HG03521 (cell line): ENCODE data around the gene TMEM212.
"Not testable (repeated sequence)": the region's sequence is repeated elsewhere in the genome, so short reads cannot be mapped to it uniquely, and the experiment has no call there.

Source experiments
- ATAC-seq: cut with Tn5 transposase; IDR thresholded peaks from one replicate; pipeline ENCODE4 v1.9.1; 2021; ENCODE audit warnings: mild to moderate bottlenecking, moderate library complexity; ENCODE audit not compliant: unreplicated experiment

Gene TMEM212

DNA sequence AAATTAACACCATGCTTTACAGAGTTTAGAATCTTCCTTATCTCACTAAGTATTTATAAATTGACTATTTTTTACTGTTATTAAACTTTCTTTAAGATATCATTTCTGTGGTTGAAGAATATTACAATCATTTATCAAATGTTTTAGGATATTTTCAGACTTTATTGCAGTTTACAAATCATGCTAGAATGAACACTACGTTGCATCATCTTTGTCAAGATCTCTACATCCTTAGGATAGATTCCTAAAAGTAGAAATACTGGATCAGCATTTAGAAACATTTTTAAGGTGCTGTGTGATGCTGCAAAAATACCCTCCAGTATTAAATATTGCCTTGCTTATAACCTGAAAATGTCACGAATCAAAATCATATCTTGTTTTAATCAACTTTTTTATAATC, 30.3 kb upstream of the TMEM212 start:
- ATAC-seq = no peak

DNA sequence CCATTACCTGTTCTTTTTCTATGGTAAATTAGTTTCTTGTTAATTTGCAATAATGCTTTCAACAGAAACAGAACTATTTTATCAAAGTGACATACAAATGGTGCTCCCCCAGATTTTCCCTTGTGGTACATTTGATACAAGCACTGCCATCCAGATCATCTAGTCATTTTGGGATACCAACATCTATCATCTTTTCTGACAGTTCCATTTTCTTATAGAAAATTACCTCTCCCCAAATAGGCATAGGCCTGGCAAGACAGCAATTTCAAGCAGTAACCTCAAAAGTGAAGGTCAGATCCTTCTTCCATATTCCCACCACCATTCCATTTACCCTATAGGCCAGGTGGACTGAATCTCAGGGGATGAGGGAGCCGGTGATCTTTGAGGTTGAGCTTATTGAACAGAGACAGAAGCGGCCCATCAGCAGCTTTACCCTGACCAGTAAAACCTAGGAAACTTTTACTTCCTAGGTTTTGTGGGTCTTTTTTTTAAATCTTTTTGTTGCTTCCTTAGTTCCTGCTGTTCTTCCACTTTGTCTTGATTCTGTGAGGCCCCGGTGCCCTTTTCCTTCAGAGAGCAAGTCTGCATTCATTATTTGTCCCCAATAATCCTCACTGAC, 29.8 kb upstream of the TMEM212 start:
- ATAC-seq = no peak

DNA sequence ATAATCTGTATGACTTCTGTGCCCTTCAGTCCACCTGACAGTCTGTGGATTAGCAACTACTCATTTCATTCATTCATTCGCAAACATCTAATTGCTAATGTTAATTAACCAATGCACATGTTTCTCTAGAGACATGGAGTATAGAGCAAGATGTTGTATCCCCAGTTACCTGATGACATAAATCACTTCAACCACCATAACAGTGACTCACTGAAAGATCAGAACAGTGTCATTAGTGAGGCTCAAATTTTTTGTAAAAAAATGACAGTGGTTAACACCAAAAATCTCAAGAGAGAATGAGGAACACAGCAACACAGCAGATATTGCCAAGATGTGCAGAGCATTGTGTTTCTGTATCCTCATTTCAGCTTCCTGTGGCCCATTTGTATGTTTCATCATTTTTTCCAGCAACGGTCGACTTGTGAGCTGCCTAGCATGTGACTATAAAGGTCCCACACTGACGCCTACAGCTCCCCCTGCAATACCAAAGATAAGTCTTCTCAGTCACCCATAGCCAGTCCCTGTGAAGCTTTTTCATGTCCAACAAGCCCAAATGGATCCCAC, 29.2 kb upstream of the TMEM212 start:
- no peak for ATAC-seq

DNA sequence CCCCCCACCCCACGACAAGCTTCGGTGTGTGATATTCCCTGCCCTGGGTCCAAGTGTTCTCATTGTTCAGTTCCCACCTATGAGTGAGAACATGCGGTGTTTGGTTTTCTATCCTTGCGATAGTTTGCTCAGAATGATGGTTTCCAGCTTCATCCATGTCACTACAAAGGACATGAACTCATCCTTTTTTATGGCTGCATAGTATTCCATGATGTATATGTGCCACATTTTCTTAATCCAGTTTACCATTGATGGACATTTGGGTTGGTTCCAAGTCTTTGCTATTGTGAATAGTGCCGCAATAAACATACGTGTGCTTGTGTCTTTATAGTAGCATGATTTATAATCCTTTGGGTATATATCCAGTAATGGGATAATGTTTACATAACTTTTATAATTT, 28.5 kb upstream of the TMEM212 start:
- not testable (repeated sequence) for ATAC-seq

DNA sequence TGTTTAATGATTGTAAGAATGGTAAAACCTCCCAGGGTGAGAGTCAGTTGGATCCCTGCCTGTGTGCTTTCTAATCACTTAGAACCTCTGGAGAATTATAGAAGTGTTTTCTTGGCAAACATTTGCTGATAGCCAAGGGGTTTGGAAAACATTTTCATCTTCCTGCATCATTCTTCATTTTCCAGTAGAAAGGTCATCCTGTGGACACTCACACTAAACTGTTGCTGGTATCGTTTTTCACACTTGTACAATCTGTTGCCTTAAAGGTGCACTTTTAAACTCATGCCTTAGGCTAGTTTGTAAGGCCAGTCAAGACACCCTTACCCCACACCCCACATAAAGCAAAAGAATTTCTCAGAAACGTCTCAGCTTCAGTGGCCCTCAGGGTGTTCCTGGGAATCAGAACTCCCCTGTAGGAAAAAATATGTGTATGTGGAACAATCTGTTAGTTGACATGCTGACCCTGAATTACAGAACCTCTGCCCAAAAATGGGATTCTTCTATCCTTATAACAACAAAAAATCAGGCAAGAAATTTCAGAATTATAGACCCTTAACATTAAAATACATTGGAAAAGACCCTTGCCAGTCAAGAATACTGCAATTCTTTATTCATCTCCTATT, 27.1 kb upstream of the TMEM212 start:
- ATAC-seq = no peak

DNA sequence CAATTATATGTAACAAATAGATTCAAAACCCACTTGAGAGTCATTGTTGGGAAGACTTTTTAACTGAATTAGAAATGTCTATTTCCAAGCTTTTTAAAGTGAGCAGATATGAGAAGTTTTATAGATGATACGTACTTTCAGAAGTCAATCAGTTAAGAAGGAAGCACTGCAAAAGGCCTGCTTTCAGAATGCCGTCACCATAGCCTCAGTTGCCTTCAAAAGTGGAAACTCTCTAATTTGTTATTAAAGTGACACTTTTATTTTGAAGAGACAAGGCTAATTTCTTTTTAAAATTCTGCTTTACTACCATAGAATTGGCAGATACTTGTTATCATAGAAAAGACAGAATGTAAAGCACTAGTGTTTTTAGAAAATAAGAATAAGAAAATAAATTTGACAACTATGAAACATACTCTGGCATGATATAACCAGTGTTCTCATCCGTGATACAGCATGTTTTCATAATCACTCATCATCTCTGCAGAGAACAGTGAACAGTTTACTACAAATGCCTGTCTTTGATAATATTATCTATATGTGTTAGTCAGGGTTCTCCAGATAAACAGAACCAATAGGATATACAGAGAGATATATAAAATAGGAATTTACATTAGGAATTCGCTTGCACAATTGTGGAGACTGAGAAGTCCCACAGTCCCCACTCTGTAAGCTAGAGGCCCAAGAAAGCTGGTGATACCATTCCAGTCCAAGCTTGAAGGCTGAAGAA, 25.9 kb upstream of the TMEM212 start:
- ATAC-seq = no peak

DNA sequence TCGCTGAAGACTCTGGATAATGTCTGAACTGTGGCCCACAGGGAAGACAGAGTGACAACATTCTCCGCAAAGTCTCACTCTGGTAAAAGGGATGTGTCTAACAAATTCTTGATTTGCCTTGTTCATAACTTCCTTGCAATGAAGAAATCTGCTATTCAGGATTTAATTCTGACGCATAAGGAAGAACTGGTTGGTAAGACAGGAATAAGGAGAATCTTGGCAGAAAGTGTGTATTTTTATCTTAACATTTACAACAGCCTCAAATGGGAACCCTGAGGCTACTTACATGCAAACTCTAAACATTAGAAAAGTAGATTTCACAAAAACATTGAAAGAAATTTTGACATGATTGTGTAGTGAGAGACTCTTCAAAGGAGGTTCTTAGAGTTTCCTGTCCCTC, 22.1 kb upstream of the TMEM212 start:
- no peak for ATAC-seq

DNA sequence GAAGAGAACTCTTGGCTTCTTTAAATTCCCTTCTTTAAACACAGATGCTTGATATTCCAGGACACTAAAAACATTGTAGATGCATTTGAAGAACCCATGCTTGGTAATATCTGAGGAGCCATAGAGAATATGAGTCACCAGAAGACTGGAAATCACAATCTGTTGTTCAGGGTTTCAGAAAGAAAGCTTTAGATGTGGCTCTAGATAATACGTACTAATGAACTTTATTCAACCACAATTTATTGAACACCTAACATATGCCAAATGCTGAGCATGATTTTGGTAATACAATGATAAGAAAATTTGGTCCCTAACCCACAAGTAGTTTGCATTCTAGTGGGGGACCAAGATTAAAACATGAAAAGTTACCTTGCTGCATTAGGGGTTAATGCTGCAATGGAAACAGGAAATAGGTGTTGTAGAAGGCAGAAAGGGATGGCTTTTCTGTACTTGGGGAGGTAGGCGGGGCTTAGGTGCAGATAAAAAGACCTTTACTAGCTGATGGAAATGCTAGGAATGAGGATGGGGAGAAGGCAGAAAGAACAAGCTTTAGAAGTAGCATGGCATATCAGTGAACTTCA, 21.3 kb upstream of the TMEM212 start:
- no peak for ATAC-seq

DNA sequence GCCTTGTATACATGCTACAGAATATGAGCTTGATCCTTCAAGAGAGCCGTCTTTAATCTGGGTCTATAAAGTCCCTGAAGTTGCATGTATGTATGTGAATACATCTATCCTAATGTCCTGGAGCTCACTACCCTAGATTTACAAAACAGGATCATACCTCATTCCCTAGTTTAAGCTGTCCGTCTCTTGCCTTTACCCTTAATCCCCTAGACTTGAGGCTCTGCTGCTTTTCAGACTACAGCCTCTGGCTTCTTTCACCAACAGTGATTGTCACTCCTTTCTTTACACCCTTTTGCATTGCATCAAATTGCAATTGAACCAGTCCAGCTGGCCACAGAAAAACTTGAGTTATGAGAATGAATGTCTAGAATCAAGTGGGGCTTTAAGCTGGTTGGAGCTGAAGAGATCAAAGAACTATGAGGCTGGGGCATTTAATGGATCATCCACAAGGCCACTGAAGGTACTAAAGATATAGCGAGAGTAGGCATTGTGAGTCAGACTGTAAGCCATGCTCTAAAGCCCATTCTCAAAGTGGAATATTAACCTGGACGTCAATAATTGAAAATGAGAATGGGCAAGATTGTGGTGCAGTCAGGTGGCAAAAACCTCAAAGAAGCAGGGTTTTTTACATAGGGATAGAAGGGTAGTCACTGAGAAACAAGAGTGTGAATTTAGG, 20.6 kb upstream of the TMEM212 start:
- no peak for ATAC-seq

DNA sequence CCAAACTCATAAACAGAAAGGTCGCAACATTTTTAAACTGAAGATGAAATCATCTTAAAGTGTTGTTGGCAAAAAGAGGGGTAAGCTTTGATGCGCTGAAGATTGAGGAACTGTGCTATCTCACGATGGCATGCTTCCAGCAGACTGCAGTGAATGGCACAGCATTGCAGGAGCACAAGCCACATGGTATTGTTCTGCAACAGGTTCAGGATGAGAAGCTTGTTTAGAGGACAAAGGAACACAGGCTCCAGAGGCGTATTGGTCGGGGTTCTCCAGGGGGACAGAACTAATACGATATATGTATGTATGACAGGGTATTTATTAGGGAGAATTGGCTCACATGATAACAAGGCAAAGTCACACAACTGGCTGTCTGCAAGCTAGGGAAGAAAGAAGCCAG, 19.0 kb upstream of the TMEM212 start:
- ATAC-seq = no peak

DNA sequence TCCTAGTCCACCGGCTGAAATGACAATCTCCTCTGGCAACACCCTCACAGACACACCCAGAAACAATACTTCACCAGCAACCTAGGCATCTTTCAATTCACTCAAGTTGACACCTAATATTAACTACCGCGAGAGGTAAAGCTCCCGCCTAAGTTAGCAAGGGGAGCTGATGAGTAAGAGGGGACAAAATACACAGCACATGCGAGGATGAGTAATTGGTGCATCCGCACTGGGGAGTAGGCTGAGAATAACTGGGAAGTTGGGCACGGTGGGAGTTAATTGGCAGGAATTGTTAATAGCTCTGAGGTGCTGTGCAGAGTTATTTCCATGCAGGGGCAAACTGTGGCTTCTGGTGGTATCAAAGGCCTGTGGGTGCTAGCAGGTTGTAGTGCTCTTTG, 18.3 kb upstream of the TMEM212 start:
- ATAC-seq = no peak

DNA sequence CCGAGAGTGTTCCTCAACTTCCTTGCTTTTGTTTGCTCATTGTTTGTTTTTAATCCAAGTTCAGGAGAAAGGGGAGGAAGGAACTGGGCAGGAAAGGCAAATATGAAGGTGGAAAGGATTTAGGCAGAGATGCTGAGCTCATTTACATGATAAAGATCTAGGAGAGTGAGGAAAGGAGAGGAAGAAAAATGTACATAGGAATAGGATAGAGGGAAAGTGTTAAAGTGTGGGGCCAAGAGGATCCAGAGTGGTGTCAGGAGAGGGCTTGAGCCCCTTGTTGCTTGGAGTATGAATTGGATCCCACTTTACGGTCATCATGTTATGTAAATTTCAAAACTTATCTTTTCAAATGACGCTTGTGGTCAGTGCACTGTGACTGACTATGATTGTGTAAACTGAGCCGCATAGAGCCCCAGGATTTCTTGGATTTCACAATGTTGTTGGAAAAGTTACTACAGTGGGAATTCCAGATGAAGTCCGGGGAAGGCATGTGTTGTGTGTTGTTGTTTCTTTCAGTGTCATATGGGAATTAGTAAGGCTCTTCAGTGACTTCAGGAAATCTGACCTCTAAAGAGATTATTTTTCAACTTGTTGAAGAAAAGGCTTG, 17.8 kb upstream of the TMEM212 start:
- no peak for ATAC-seq

DNA sequence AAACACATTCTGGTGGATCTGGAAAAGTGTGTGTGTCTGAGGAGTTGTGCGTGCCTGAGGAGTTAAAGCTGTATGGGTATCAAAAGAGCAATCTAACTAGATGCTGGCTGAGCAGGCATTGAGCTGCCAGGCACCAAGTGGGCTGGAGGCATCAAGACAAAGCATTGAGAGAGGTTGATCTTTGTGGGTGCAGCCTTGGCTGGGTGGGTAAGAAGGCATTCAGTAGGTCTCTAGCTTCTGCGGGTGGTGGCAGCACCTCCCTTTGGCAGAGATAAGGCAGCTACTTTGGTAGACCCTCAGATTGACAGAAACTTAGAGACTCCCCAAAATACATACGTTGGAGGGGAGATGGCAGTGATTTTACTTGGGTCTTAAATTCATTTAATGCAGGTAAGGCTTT, 15.8 kb upstream of the TMEM212 start:
- ATAC-seq = no peak

DNA sequence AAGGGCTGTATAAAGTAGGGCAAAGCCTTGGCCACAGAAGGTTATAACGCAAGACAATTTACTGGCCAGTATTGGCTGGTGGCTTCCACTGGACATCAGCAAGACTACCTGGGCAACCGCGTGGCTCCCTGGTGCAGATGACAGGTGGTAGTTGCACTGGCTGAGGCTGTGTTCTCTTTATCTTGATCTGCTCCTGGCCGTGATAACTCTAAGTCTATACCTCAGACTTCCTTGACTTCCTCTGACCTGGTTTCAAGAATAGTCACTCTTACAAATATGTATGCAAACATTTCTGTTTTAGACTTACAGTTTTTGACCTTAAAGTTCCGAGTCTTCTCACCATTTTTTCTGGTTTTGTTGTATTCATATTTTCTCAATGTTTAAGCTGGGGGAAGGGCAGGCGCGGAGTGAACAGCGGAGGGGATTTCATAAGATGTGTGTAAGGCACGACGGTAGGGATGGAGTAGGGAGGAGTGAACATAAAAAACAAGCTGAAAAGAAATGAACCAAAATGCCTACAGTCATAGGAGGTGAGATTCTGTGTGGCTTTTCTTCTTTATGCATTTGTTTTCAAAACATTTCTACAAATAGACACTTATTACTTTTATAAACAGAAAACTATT, 15.2 kb upstream of the TMEM212 start:
- ATAC-seq = no peak

DNA sequence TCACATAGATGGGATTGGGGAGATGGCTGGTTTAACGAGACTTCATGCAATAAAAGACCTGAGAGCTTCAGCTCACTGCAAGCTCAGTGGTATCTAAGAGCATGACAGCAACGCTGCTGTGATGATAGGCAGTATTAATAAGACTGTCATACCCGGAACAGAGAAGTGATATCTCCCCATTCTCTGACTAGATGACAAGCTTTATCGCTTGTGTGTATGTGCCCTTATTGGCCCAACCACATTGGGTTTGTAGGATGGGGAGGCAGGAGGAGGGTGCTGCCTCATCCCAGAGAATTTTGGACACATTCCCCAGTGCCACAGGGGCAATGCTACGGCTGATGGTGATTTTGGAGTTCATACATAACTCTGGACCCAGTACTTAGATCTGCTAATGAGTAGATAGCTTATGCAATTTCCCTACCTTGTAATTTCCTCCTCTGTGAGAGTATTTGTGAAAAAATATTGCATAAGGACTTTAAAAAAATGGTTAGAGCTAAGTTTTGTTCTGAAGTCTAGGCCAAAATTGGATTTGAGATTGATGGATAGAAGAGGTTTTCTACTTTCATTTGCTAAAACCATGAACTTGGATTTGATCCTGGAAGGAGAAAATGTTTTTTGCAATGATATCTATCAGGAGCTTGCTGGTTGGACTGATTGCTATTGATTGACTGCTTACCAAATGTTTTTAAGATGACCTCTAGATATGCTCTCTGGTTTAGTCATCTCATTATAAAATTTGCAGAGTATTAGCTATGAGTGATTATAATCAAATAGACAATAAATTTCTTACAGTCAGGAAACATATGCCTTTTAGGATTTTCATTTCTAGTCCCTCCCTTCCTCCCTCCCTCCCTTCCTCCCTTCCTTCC, 14.0 kb upstream of the TMEM212 start:
- ATAC-seq = no peak

DNA sequence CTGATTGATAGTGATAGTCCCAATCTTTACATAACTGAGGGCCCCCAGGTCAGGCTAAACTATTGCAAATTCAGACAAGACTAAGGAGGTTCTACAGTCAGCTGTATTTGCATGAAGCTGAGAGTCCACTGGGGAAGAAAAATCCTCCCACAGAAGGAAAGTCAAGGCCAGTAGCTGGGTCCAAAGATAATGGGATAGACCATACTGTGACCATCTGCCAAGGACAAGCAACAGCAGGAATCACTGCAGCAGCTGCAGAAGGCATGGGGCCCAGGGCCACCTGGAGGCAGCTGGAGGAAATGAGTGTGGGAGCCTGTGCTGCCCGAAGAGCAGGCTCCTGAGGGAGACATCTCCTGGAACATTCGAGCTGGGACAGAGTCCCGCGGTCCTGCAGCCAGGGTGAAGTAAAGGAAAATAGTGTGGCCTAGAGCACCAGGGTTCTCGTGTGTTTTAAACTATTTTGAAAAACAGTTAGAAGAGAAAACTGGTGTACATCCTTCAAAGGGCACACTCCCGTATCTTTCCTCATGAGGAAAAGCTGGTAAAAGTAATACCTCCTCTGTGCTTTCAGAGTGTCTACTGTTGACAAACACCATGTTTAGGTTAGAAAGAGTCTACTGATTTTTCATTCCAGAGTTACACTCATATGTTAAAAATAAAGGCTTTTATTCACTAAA, 13.2 kb upstream of the TMEM212 start:
- no peak for ATAC-seq

DNA sequence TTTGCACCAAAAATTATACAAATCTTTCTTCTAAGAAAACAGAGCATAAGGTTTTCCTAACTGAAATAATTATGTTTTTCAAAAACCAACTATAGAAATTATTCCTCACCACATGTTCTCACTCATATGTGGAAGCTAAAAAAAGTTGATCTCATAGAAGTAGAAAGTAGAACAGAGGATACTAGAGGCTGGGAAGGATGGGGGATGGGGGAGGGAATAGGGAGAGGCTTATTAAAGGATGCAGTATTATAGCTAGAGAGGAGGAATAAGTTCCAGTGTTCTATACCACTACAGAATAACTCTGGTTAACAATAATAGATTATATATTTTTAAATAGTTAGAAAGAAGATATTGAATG, 12.7 kb upstream of the TMEM212 start:
- ATAC-seq = no peak

DNA sequence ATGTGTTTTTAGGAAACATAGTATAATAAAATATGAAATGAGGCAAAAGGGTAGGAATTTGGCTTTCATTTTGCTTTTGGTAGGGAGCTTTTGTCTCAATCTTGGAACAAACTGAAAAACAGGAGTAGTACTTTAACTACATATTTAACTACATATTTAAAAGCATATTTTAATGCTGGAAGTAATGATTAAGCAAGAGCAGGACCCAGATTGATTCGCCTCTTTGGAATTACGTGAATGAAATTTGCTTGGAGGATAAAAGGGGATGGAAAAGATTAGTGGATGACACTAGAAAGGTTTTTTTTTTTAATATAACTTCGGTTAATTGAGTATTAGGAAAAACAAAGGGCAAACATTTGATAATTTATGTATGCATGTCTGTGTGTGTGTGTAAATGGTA, 11.2 kb upstream of the TMEM212 start:
- no peak for ATAC-seq

DNA sequence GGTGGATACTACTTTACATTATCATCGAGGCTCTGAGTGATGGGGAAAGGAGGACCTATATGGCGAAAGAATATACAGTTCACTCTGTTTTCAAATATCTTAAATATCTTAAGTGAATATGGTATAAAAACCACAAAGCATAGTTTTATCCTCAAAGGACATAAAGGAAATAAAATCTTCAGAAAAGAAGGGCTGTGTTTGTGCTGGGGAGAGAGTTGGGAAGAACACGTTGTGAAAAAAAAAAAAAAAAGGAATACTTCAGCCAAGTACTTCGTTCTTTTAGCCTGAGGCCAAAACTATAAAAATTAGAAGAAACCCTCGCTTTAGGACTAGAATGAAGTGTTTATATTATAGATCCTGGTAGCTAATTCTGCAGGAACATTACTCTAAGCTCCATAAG, 10.2 kb upstream of the TMEM212 start:
- no peak for ATAC-seq
